ENCODE measurements around the gene GCN1. TPM values are rescaled to one million over a fixed set of nuclear protein-coding genes. Genes with fewer than 3 reads are reported as not detected.

GCN1 gene
- total RNA-seq, 2 donors from 2014 or later: 53.4 to 144 TPM

DNA sequence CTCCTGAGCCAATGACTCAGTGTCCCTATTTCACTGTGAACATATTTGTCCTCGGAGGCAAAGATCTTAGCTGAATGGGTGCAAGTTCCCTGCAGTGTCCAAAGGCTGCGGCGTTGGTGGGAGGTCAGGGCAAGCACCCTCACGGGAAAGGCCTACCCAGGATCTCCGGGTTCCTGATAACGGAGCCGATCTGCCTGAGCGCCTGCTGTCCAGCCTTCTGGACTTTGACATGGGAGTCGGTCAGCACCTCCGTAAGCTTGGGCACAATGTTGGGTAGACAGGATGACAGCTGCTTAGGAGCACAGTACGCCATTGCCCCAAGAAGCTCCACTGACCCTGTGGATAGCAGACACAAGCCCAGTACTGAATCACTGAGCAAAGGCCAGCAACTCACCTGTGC, 46.5 kb downstream of the GCN1 start:
- Histone ChIP-seq H3K4me3 (no peak overlapping the region), H3K9ac (ENCODE audit: low read depth in 2 of 2, low read length in 2 of 2) (no peak overlapping the region), H3K36me3 (peaks cover 23% of the 10 kb centered on the region), H3K4me1 (no peaks in the 10 kb centered on the region), H3K27me3 (no peaks in the 10 kb centered on the region), H3K27ac (no peak overlapping the region), H3K9me3 (no peaks in the 10 kb centered on the region)
- no peak for DNase-seq
- no peak for TF ChIP-seq CTCF (IDR thresholded peaks at IDR 0.05)
- intact Hi-C loops (cut with DNase I): no loop called here

- TF ChIP-seq CTCF (IDR thresholded peaks at IDR 0.05): no peak
- no peaks in the 10 kb centered on the region for H3K4me1 ChIP-seq
- H3K9me3 ChIP-seq: no peaks in the 10 kb centered on the region
- no peak overlapping the region for H3K4me3 ChIP-seq
- H3K9ac ChIP-seq (ENCODE audit: low read depth in 2 of 2, low read length in 2 of 2): no peak overlapping the region
- H3K27me3 ChIP-seq: no peaks in the 10 kb centered on the region
- DNase-seq: no peak
- H3K36me3 ChIP-seq: peaks cover 30% of the 10 kb centered on the region
- no peak overlapping the region for H3K27ac ChIP-seq
- intact Hi-C loops (cut with DNase I): no loop called here
Measured at GRCh38 chr12:120145164-120145563, 49.4 kb downstream of the GCN1 start.

- TF ChIP-seq CTCF (IDR thresholded peaks at IDR 0.05): no peak
- Histone ChIP-seq H3K27me3 (no peaks in the 10 kb centered on the region), H3K9me3 (no peaks in the 10 kb centered on the region), H3K36me3 (peaks cover 30% of the 10 kb centered on the region), H3K4me1 (no peaks in the 10 kb centered on the region), H3K9ac (ENCODE audit: low read depth in 2 of 2, low read length in 2 of 2) (no peak overlapping the region), H3K4me3 (no peak overlapping the region), H3K27ac (no peak overlapping the region)
- no peak for DNase-seq
- intact Hi-C loops (cut with DNase I): no loop called here
Measured at GRCh38 chr12:120144215-120144614, 50.3 kb downstream of the GCN1 start.

- intact Hi-C loops (cut with DNase I): no loop called here
- H3K4me3 ChIP-seq: no peak overlapping the region
- H3K9me3 ChIP-seq: no peaks in the 10 kb centered on the region
- no peak for DNase-seq
- no peaks in the 10 kb centered on the region for H3K4me1 ChIP-seq
- H3K27ac ChIP-seq: no peak overlapping the region
- peaks cover 37% of the 10 kb centered on the region for H3K36me3 ChIP-seq
- no peaks in the 10 kb centered on the region for H3K27me3 ChIP-seq
- TF ChIP-seq CTCF (IDR thresholded peaks at IDR 0.05): no peak
- no peak overlapping the region for H3K9ac ChIP-seq (ENCODE audit: low read depth in 2 of 2, low read length in 2 of 2)
Measured at GRCh38 chr12:120142231-120142877, 52.2 kb downstream of the GCN1 start.

- DNase-seq: no peak
- no peaks in the 10 kb centered on the region for H3K27me3 ChIP-seq
- intact Hi-C loops (cut with DNase I): no loop called here
- TF ChIP-seq CTCF (IDR thresholded peaks at IDR 0.05): no peak
- no peaks in the 10 kb centered on the region for H3K9me3 ChIP-seq
- H3K9ac ChIP-seq (ENCODE audit: low read depth in 2 of 2, low read length in 2 of 2): no peak overlapping the region
- no peak overlapping the region for H3K27ac ChIP-seq
- peaks cover 41% of the 10 kb centered on the region for H3K36me3 ChIP-seq
- no peaks in the 10 kb centered on the region for H3K4me1 ChIP-seq
- H3K4me3 ChIP-seq: no peak overlapping the region
Measured at GRCh38 chr12:120141336-120141735, 53.2 kb downstream of the GCN1 start.

Data from colonic mucosa (tissue), 4 donors.